Left cardiac atrium (tissue), 4 donors: ENCODE measurements around the gene SH3BP5L. TPM values are rescaled to one million over a fixed set of nuclear protein-coding genes. Genes with fewer than 3 reads are reported as not detected.
A peak's percentile ranks its signal among the peaks of the same experiment; 100 is the strongest.

Experiments
- ATAC-seq, 2 donors: fragments of 200-7000 bp; cut with Tn5 transposase; one replicate each; pipeline ENCODE4 v1.9.1; 2020; ENCODE audit warnings: mild to moderate bottlenecking in 2 of 2, moderate library complexity in 2 of 2
- DNase-seq: peaks from one replicate; pipeline ENCODE4 v3.0.0-alpha.2; 2020
- intact Hi-C, 2 donors: fragments of 100-400 bp; cut with DNase I; formaldehyde crosslinking; loops; one replicate each; pipeline versions ENCODE4 v1.14.1 to v1.15.1; 2022 to 2023
- long read RNA-seq: library from polyadenylated mRNA; unstranded; transcript quantifications from one replicate; pipeline ENCODE4 v2.0.0, GENCODE V29; 2021
- total RNA-seq, 2 donors: library from RNA; stranded (reverse); fragmentation: NEBNext Ultra II Directional; extraction: Animal tissue kit (Norgen Biotek cat#: 25700); gene quantifications; one replicate each; pipeline ENCODE4 v1.2.1, GENCODE V29; 2021
- donor health status: DM: no; HTN: yes; CAD: no.
- donor health status: DM: no; HTN: yes; CAD: no; lungs with severe emphysema.
- donor health status: DM: yes; HTN: yes; CAD: no.
- donor health status: Dilated cardiomyopathy.

The SH3BP5L gene
- 10 to 100 TPM; 15.1 to 18.5 TPM for total RNA-seq
- long read RNA-seq, partial matches to known transcripts = 2 of 4 reads
- long read RNA-seq, other reads (novel, unspliced or antisense) = 2 of 4 reads

GRCh38 chr1:248825909-248826760 is at the start of gene SH3BP5L:
Gene SH3BP5L (minus strand): TSS chr1:248825915. CDS start chr1:248824935, 980 bp downstream.
- peak; percentile 94 for DNase-seq
- peak; percentile 93 to 97 for ATAC-seq
- intact Hi-C loops = no loop called here

GRCh38 chr1:248873993-248874533 is 48.3 kb upstream of the SH3BP5L start:
- ATAC-seq = peak; percentile 65 to 83
- peak; percentile 67 for DNase-seq
- intact Hi-C loops = no loop called here

GRCh38 chr1:248873409-248873992 is 47.8 kb upstream of the SH3BP5L start:
- DNase-seq (peak; percentile 92), ATAC-seq (peak; percentile 95 to 97)
- intact Hi-C loops = no loop called here

- peak; percentile 48 to 80 for ATAC-seq
- intact Hi-C loops = no loop called here
- DNase-seq = peak; percentile 64
Measured at GRCh38 chr1:248872752-248873408, 47.2 kb upstream of the SH3BP5L start.

- ATAC-seq = no peak
- DNase-seq = no peak
- intact Hi-C loops = no loop called here
Measured at GRCh38 chr1:248871837-248872401, 46.2 kb upstream of the SH3BP5L start.

GRCh38 chr1:248862998-248863881 is 37.5 kb upstream of the SH3BP5L start:
- DNase-seq (peak; percentile 92), ATAC-seq (peak; percentile 77 to 80)
- intact Hi-C loops = no loop called here

- DNase-seq (no peak), ATAC-seq (no peak)
- intact Hi-C loops = no loop called here
Measured at GRCh38 chr1:248862695-248862997, 36.9 kb upstream of the SH3BP5L start.

GRCh38 chr1:248861616-248862015 is 35.9 kb upstream of the SH3BP5L start:
- DNase-seq (no peak), ATAC-seq (no peak)
- intact Hi-C loops = no loop called here

- ATAC-seq = no peak
- no peak for DNase-seq
- intact Hi-C loops = no loop called here
Measured at GRCh38 chr1:248860007-248860406, 34.3 kb upstream of the SH3BP5L start.

GRCh38 chr1:248858891-248859889 is 33.5 kb upstream of the SH3BP5L start, which contains the start of gene ZNF692:
Gene ZNF692 (minus strand): TSS chr1:248859085. CDS start chr1:248858309, 776 bp downstream.
- intact Hi-C loops = loop anchor here in 1 of 2 donors (1.0 kb wide), 1 partner anchor 20 kb away; no protein-coding TSS in a partner anchor
- peak; percentile 93 to 94 for ATAC-seq
- peak; percentile 99 for DNase-seq

- ATAC-seq (peak; percentile 60 to 69), DNase-seq (peak; percentile 78)
- intact Hi-C loops = loop anchor here in 1 of 2 donors (1.0 kb wide), 1 partner anchor 19 kb away; no protein-coding TSS in a partner anchor
Measured at GRCh38 chr1:248858096-248858890, 32.6 kb upstream of the SH3BP5L start.

- ATAC-seq (no peak), DNase-seq (no peak)
- intact Hi-C loops = loop anchor here in 1 of 2 donors (1.0 kb wide), 1 partner anchor 18 kb away; no protein-coding TSS in a partner anchor
Measured at GRCh38 chr1:248857749-248858095, 32.0 kb upstream of the SH3BP5L start.

GRCh38 chr1:248857201-248857600 is 31.5 kb upstream of the SH3BP5L start:
- ATAC-seq = no peak
- intact Hi-C loops = no loop called here
- DNase-seq = no peak

GRCh38 chr1:248856176-248856575 is 30.5 kb upstream of the SH3BP5L start:
- no peak for ATAC-seq
- DNase-seq = no peak
- intact Hi-C loops = no loop called here

- intact Hi-C loops = no loop called here
- ATAC-seq = no peak
- DNase-seq = no peak
Measured at GRCh38 chr1:248855580-248855979, 29.9 kb upstream of the SH3BP5L start.

- DNase-seq = no peak
- intact Hi-C loops = no loop called here
- no peak for ATAC-seq
Measured at GRCh38 chr1:248853663-248854375, 28.1 kb upstream of the SH3BP5L start.
